Activated T-cell treated with anti-CD3 and anti-CD28 coated beads, Interleukin-2, amount 50 U/mL, for 72 hours (primary cell): Measurements from ENCODE around the gene CYP3A5. TPM values are rescaled to one million over a fixed set of nuclear protein-coding genes. Genes with fewer than 3 reads are reported as not detected.
"Not testable (repeated sequence)": the region's sequence is repeated elsewhere in the genome, so short reads cannot be mapped to it uniquely, and the experiment has no call there.

ENCODE experiments used
- ATAC-seq, 2 donors: fragments of 150-1000 bp; cut with Tn5 transposase; replicated peaks in 1 of 2; 2 replicates each; pipeline ENCODE4 v1.10.0; 2021; ENCODE audit warnings: moderate library complexity in 2 of 2, mild to moderate bottlenecking in 1 of 2
- DNase-seq, 2 donors: peaks; one replicate each; pipeline ENCODE4 v3.0.0; 2021 to 2022; ENCODE audit warnings: mixed read lengths in 1 of 2
- H3K27ac Mint-ChIP-seq: one replicate; pipeline ENCODE4 v1.8.0; 2022; ENCODE audit warnings: mild to moderate bottlenecking, moderate library complexity, mixed read lengths
- H3K27me3 Mint-ChIP-seq: one replicate; pipeline ENCODE4 v1.8.0; 2022; ENCODE audit warnings: low read depth, mixed read lengths
- H3K36me3 Mint-ChIP-seq, 2 donors: one replicate each; pipeline ENCODE4 v1.8.0; 2022; ENCODE audit warnings: mixed read lengths in 2 of 2, mild to moderate bottlenecking in 1 of 2; ENCODE audit not compliant: insufficient read depth in 2 of 2
- H3K4me1 Mint-ChIP-seq: one replicate; pipeline ENCODE4 v1.8.0; 2022; ENCODE audit warnings: low read depth, mixed read lengths
- H3K4me3 Mint-ChIP-seq, 2 donors: one replicate each; pipeline ENCODE4 v1.8.0; 2022; ENCODE audit warnings: mild to moderate bottlenecking in 2 of 2, mixed read lengths in 2 of 2, moderate library complexity in 2 of 2
- H3K9me3 Mint-ChIP-seq, 2 donors: one replicate each; pipeline ENCODE4 v1.8.0; 2022; ENCODE audit warnings: mixed read lengths in 2 of 2
- total RNA-seq, 2 donors: library from RNA; stranded (reverse); gene quantifications; one replicate each; pipeline ENCODE4 v1.2.3, GENCODE V29; 2022

Gene CYP3A5
- under 1 TPM in 1 of 2 donors, not detected in 1; 0.36 TPM for total RNA-seq

GRCh38 chr7:99679400-99680191, at the start of gene CYP3A5:
Gene CYP3A5, minus strand, starts transcription at chr7:99679996. Its CDS starts 100 bp downstream, at chr7:99679896.
- peaks cover 24% of the 10 kb centered on the region for H3K4me1 Mint-ChIP-seq
- H3K4me3 Mint-ChIP-seq = no peak within 1 kb of the TSS
- peaks cover 0 to 2% of the 10 kb centered on the region in 2 donors for H3K9me3 Mint-ChIP-seq
- H3K27ac Mint-ChIP-seq = no peak within 1 kb of the TSS
- no peak for DNase-seq
- peaks cover 0 to 2% of the 10 kb centered on the region in 2 donors for H3K36me3 Mint-ChIP-seq
- no peaks in the 10 kb centered on the region for H3K27me3 Mint-ChIP-seq
- ATAC-seq = no peak

- H3K4me1 Mint-ChIP-seq = peaks cover 13% of the 10 kb centered on the region
- H3K9me3 Mint-ChIP-seq = no peaks in the 10 kb centered on the region
- no peak overlapping the region for H3K27ac Mint-ChIP-seq
- no peaks in the 10 kb centered on the region for H3K36me3 Mint-ChIP-seq
- no peaks in the 10 kb centered on the region for H3K27me3 Mint-ChIP-seq
- H3K4me3 Mint-ChIP-seq = no peak overlapping the region
- ATAC-seq = no peak
- no peak for DNase-seq
These were observed 48.8 kb upstream of the CYP3A5 start for GRCh38 chr7:99728615-99729014.

- DNase-seq, H3K27ac Mint-ChIP-seq, H3K4me3 Mint-ChIP-seq, H3K27me3 Mint-ChIP-seq, H3K9me3 Mint-ChIP-seq, H3K36me3 Mint-ChIP-seq, ATAC-seq: not testable (repeated sequence)
- peaks cover 24% of the 10 kb centered on the region for H3K4me1 Mint-ChIP-seq
These were observed 43.4 kb upstream of the CYP3A5 start for GRCh38 chr7:99723201-99723600.

- Mint-ChIP-seq H3K4me1 (peaks cover 24% of the 10 kb centered on the region), H3K36me3 (peaks cover 0 to 1% of the 10 kb centered on the region in 2 donors), H3K27ac (no peak overlapping the region), H3K27me3 (no peaks in the 10 kb centered on the region), H3K4me3 (no peak overlapping the region), H3K9me3 (no peaks in the 10 kb centered on the region)
- DNase-seq = no peak
- peak in 1 of 2 donors; percentile 43 for ATAC-seq
These were observed 41.2 kb upstream of the CYP3A5 start for GRCh38 chr7:99720800-99721595.

- H3K9me3 Mint-ChIP-seq = no peaks in the 10 kb centered on the region
- H3K4me1 Mint-ChIP-seq = peaks cover 24% of the 10 kb centered on the region
- H3K4me3 Mint-ChIP-seq = no peak overlapping the region
- no peaks in the 10 kb centered on the region for H3K27me3 Mint-ChIP-seq
- peaks cover 0 to 1% of the 10 kb centered on the region in 2 donors for H3K36me3 Mint-ChIP-seq
- DNase-seq (no peak), ATAC-seq (peak in 1 of 2 donors; percentile 49)
- no peak overlapping the region for H3K27ac Mint-ChIP-seq
These were observed 40.4 kb upstream of the CYP3A5 start for GRCh38 chr7:99719996-99720769.

- Mint-ChIP-seq H3K4me1 (peaks cover under 1% of the 10 kb centered on the region), H3K36me3 (peaks cover 0 to 1% of the 10 kb centered on the region in 2 donors), H3K4me3 (no peak overlapping the region), H3K27me3 (no peaks in the 10 kb centered on the region), H3K27ac (no peak overlapping the region), H3K9me3 (no peaks in the 10 kb centered on the region)
- ATAC-seq = no peak
- DNase-seq = no peak
These were observed 34.3 kb upstream of the CYP3A5 start for GRCh38 chr7:99713995-99714570.

GRCh38 chr7:99709838-99710578, 30.2 kb upstream of the CYP3A5 start:
- Mint-ChIP-seq H3K9me3 (peaks cover 2 to 3% of the 10 kb centered on the region in 2 donors), H3K27me3 (no peaks in the 10 kb centered on the region), H3K4me1 (no peaks in the 10 kb centered on the region), H3K4me3 (no peak overlapping the region), H3K36me3 (peaks cover 3 to 5% of the 10 kb centered on the region in 2 donors), H3K27ac (peak overlapping the region; percentile 47)
- DNase-seq (no peak), ATAC-seq (peak in 1 of 2 donors; percentile 41)

- H3K4me3 Mint-ChIP-seq = no peak overlapping the region
- H3K9me3 Mint-ChIP-seq = peaks cover 2 to 3% of the 10 kb centered on the region in 2 donors
- peaks cover 3 to 5% of the 10 kb centered on the region in 2 donors for H3K36me3 Mint-ChIP-seq
- ATAC-seq (peak in 1 of 2 donors; percentile 42), DNase-seq (no peak)
- H3K27me3 Mint-ChIP-seq = no peaks in the 10 kb centered on the region
- no peak overlapping the region for H3K27ac Mint-ChIP-seq
- no peaks in the 10 kb centered on the region for H3K4me1 Mint-ChIP-seq
These were observed 29.5 kb upstream of the CYP3A5 start for GRCh38 chr7:99709260-99709659.

- Mint-ChIP-seq H3K9me3 (peaks cover 2 to 3% of the 10 kb centered on the region in 2 donors), H3K36me3 (peaks cover 3 to 5% of the 10 kb centered on the region in 2 donors), H3K4me1 (no peaks in the 10 kb centered on the region), H3K27me3 (no peaks in the 10 kb centered on the region), H3K4me3 (no peak overlapping the region), H3K27ac (no peak overlapping the region)
- ATAC-seq = no peak
- no peak for DNase-seq
These were observed 27.3 kb upstream of the CYP3A5 start for GRCh38 chr7:99707096-99707495.

- no peak overlapping the region for H3K4me3 Mint-ChIP-seq
- ATAC-seq (no peak), DNase-seq (no peak)
- no peaks in the 10 kb centered on the region for H3K9me3 Mint-ChIP-seq
- no peaks in the 10 kb centered on the region for H3K36me3 Mint-ChIP-seq
- peaks cover 5% of the 10 kb centered on the region for H3K4me1 Mint-ChIP-seq
- H3K27me3 Mint-ChIP-seq = no peaks in the 10 kb centered on the region
- H3K27ac Mint-ChIP-seq = no peak overlapping the region
These were observed 20.1 kb upstream of the CYP3A5 start for GRCh38 chr7:99699946-99700345.

- not testable (repeated sequence) for H3K4me3 Mint-ChIP-seq, H3K27me3 Mint-ChIP-seq, H3K36me3 Mint-ChIP-seq, H3K27ac Mint-ChIP-seq, H3K4me1 Mint-ChIP-seq, DNase-seq, H3K9me3 Mint-ChIP-seq
- ATAC-seq = peak in 1 of 2 donors; percentile 49
These were observed 19.3 kb upstream of the CYP3A5 start for GRCh38 chr7:99698867-99699730.
